HepG2 (cell line): ENCODE data around the gene TMEM87B. TPM values are rescaled to one million over a fixed set of nuclear protein-coding genes. Genes with fewer than 3 reads are reported as not detected.

Experiments used
- AGO1 ChIP-seq: fragments of 200-400 bp; formaldehyde crosslinking; IDR thresholded peaks from 2 replicates; pipeline ENCODE4 v1.6.1; 2017; ENCODE audit warnings: mild to moderate bottlenecking, low read depth, low read length, moderate library complexity; ENCODE audit not compliant: poor library complexity, severe bottlenecking
- KAT7 ChIP-seq: IDR thresholded peaks from 2 replicates; pipeline ENCODE4 v1.6.1; 2018; ENCODE audit warnings: borderline replicate concordance, missing compliant biosample characterization
- LBX2 ChIP-seq: sonication (generic); formaldehyde crosslinking; IDR thresholded peaks from 2 replicates; pipeline ENCODE4 v1.5.0; 2020; ENCODE audit warnings: missing genetic modification reagents, mild to moderate bottlenecking, borderline replicate concordance
- PHB2 ChIP-seq: fragments of 450-650 bp; IDR thresholded peaks from 2 replicates; pipeline ENCODE4 v1.6.1; 2018; ENCODE audit not compliant: partially characterized antibody
- ZNF235 ChIP-seq: sonication (generic); formaldehyde crosslinking; IDR thresholded peaks from 2 replicates; pipeline ENCODE4 v1.8.1; 2023; ENCODE audit warnings: mild to moderate bottlenecking, missing genetic modification reagents, borderline replicate concordance
- ZNF253 ChIP-seq: sonication (generic); formaldehyde crosslinking; IDR thresholded peaks from 2 replicates; pipeline ENCODE4 v1.8.0; 2022; ENCODE audit warnings: mild to moderate bottlenecking, missing genetic modification reagents, borderline replicate concordance
- ZNF567 ChIP-seq: sonication (generic); formaldehyde crosslinking; IDR thresholded peaks from 2 replicates; pipeline ENCODE4 v1.8.1; 2023; ENCODE audit warnings: mild to moderate bottlenecking, missing genetic modification reagents, borderline replicate concordance
- ZNF614 ChIP-seq: IDR thresholded peaks from 2 replicates; pipeline ENCODE4 v1.6.1; 2018; ENCODE audit warnings: missing biosample characterization, missing genetic modification reagents, inconsistent platforms, borderline replicate concordance
- ZNF768 ChIP-seq: sonication (generic); formaldehyde crosslinking; IDR thresholded peaks from 2 replicates; pipeline ENCODE4 v1.4.0; 2020; ENCODE audit warnings: missing genetic modification reagents
- ZNF790 ChIP-seq: sonication (generic); formaldehyde crosslinking; IDR thresholded peaks from 2 replicates; pipeline ENCODE4 v1.8.0; 2022; ENCODE audit warnings: missing genetic modification reagents, mild to moderate bottlenecking, borderline replicate concordance
- ZSCAN20 ChIP-seq: sonication (generic); formaldehyde crosslinking; IDR thresholded peaks from 2 replicates; pipeline ENCODE4 v1.4.0; 2020; ENCODE audit warnings: missing genetic modification reagents, mild to moderate bottlenecking, borderline replicate concordance
- ZSCAN25 ChIP-seq: sonication (generic); formaldehyde crosslinking; IDR thresholded peaks from 2 replicates; pipeline ENCODE4 v1.8.0; 2022; ENCODE audit warnings: mild to moderate bottlenecking, missing genetic modification reagents
- polyA plus RNA-seq, 8 experiments: library from polyadenylated mRNA; depleted of rRNA in 3 of 8; stranded (reverse) in 7 of 8; unstranded in 1 of 8; fragments of >200 nt; fragmentation: Illumina TruSeq in 4 of 8; extraction: Trizol in 4 of 8; gene quantifications; 2 replicates each; pipeline versions ENCODE4 v1.2.1 to v1.2.3, GENCODE V29; 2011 to 2016; ENCODE audit warnings: low read depth in 4 of 8, missing spikeins in 1 of 8, mixed read lengths in 1 of 8; ENCODE audit not compliant: insufficient read depth in 1 of 8
- total RNA-seq, 5 experiments: library from RNA; depleted of rRNA; stranded (reverse); fragments of >200 nt; fragmentation: Illumina TruSeq; extraction: Trizol; gene quantifications; 2 replicates each; pipeline ENCODE4 v1.2.3, GENCODE V29; 2016; ENCODE audit warnings: low read depth in 1 of 5
- TF ChIP-seq, protein P1 (sequence below): sonication (generic); formaldehyde crosslinking; IDR thresholded peaks from 2 replicates; pipeline ENCODE4; 2020; ENCODE audit warnings: missing genetic modification reagents, mild to moderate bottlenecking, borderline replicate concordance
- TF ChIP-seq, protein P2 (sequence below): sonication (generic); formaldehyde crosslinking; IDR thresholded peaks from 2 replicates; pipeline ENCODE4 v1.5.0; 2020; ENCODE audit warnings: mild to moderate bottlenecking, missing genetic modification reagents
- TF ChIP-seq, protein P3 (sequence below): sonication (generic); formaldehyde crosslinking; IDR thresholded peaks from 2 replicates; pipeline ENCODE4 v1.4.0; 2020; ENCODE audit warnings: missing genetic modification reagents

TMEM87B gene
- total and polyA plus RNA-seq, 2 of the 13 experiments (the other 11 are each of a cell fraction or from before 2014, with no cell fraction given), result 15.1 to 16.2 TPM

- TF ChIP-seq, protein P1, sequence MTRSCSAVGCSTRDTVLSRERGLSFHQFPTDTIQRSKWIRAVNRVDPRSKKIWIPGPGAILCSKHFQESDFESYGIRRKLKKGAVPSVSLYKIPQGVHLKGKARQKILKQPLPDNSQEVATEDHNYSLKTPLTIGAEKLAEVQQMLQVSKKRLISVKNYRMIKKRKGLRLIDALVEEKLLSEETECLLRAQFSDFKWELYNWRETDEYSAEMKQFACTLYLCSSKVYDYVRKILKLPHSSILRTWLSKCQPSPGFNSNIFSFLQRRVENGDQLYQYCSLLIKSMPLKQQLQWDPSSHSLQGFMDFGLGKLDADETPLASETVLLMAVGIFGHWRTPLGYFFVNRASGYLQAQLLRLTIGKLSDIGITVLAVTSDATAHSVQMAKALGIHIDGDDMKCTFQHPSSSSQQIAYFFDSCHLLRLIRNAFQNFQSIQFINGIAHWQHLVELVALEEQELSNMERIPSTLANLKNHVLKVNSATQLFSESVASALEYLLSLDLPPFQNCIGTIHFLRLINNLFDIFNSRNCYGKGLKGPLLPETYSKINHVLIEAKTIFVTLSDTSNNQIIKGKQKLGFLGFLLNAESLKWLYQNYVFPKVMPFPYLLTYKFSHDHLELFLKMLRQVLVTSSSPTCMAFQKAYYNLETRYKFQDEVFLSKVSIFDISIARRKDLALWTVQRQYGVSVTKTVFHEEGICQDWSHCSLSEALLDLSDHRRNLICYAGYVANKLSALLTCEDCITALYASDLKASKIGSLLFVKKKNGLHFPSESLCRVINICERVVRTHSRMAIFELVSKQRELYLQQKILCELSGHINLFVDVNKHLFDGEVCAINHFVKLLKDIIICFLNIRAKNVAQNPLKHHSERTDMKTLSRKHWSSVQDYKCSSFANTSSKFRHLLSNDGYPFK (CRISPR knock-in tag), result peak; percentile 56; the same call in 1 of the 2 replicates
- TF ChIP-seq ZNF768 (CRISPR knock-in tag), result peak; percentile 65; the same call in 1 of the 2 replicates
- 0 out of 2 replicates have a peak, but pooled peaks have one; percentile 14 for TF ChIP-seq ZNF253 (CRISPR knock-in tag)
- TF ChIP-seq ZNF790, result peak; percentile 98; the same call in 1 of the 2 replicates
- peak; percentile 47; the same call in 1 of the 2 replicates for TF ChIP-seq ZSCAN20 (CRISPR knock-in tag)
- TF ChIP-seq ZSCAN25 (CRISPR knock-in tag), result peak; percentile 54; the same call in 1 of the 2 replicates
- TF ChIP-seq, protein P2, sequence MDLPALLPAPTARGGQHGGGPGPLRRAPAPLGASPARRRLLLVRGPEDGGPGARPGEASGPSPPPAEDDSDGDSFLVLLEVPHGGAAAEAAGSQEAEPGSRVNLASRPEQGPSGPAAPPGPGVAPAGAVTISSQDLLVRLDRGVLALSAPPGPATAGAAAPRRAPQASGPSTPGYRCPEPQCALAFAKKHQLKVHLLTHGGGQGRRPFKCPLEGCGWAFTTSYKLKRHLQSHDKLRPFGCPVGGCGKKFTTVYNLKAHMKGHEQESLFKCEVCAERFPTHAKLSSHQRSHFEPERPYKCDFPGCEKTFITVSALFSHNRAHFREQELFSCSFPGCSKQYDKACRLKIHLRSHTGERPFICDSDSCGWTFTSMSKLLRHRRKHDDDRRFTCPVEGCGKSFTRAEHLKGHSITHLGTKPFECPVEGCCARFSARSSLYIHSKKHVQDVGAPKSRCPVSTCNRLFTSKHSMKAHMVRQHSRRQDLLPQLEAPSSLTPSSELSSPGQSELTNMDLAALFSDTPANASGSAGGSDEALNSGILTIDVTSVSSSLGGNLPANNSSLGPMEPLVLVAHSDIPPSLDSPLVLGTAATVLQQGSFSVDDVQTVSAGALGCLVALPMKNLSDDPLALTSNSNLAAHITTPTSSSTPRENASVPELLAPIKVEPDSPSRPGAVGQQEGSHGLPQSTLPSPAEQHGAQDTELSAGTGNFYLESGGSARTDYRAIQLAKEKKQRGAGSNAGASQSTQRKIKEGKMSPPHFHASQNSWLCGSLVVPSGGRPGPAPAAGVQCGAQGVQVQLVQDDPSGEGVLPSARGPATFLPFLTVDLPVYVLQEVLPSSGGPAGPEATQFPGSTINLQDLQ (CRISPR knock-in tag), result no peak
- 0 out of 2 replicates have a peak, but pooled peaks have one; percentile 17 for TF ChIP-seq ZNF614 (CRISPR knock-in tag)
- TF ChIP-seq PHB2, result no peak
- no peak for TF ChIP-seq KAT7
- TF ChIP-seq, protein P3, sequence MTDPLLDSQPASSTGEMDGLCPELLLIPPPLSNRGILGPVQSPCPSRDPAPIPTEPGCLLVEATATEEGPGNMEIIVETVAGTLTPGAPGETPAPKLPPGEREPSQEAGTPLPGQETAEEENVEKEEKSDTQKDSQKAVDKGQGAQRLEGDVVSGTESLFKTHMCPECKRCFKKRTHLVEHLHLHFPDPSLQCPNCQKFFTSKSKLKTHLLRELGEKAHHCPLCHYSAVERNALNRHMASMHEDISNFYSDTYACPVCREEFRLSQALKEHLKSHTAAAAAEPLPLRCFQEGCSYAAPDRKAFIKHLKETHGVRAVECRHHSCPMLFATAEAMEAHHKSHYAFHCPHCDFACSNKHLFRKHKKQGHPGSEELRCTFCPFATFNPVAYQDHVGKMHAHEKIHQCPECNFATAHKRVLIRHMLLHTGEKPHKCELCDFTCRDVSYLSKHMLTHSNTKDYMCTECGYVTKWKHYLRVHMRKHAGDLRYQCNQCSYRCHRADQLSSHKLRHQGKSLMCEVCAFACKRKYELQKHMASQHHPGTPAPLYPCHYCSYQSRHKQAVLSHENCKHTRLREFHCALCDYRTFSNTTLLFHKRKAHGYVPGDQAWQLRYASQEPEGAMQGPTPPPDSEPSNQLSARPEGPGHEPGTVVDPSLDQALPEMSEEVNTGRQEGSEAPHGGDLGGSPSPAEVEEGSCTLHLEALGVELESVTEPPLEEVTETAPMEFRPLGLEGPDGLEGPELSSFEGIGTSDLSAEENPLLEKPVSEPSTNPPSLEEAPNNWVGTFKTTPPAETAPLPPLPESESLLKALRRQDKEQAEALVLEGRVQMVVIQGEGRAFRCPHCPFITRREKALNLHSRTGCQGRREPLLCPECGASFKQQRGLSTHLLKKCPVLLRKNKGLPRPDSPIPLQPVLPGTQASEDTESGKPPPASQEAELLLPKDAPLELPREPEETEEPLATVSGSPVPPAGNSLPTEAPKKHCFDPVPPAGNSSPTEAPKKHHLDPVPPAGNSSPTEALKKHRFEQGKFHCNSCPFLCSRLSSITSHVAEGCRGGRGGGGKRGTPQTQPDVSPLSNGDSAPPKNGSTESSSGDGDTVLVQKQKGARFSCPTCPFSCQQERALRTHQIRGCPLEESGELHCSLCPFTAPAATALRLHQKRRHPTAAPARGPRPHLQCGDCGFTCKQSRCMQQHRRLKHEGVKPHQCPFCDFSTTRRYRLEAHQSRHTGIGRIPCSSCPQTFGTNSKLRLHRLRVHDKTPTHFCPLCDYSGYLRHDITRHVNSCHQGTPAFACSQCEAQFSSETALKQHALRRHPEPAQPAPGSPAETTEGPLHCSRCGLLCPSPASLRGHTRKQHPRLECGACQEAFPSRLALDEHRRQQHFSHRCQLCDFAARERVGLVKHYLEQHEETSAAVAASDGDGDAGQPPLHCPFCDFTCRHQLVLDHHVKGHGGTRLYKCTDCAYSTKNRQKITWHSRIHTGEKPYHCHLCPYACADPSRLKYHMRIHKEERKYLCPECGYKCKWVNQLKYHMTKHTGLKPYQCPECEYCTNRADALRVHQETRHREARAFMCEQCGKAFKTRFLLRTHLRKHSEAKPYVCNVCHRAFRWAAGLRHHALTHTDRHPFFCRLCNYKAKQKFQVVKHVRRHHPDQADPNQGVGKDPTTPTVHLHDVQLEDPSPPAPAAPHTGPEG (CRISPR knock-in tag), result peak; percentile 85; the same call in 1 of the 2 replicates
- peak; percentile 97 for TF ChIP-seq LBX2
- TF ChIP-seq ZNF235 (CRISPR knock-in tag), result no peak
- TF ChIP-seq AGO1, result peak; percentile 38
- TF ChIP-seq ZNF567 (CRISPR knock-in tag), result 0 out of 2 replicates have a peak, but pooled peaks have one; percentile 61
Measured at GRCh38 chr2:112054847-112055729, at the start of gene TMEM87B (continued).
